ENCODE measurements around the gene KCNQ5.
"Not testable (repeated sequence)": the region's sequence is repeated elsewhere in the genome, so short reads cannot be mapped to it uniquely, and the experiment has no call there.

KCNQ5 gene

GRCh38 chr6:72966628-72967280 is 344.9 kb downstream of the KCNQ5 start:
- no peak for DNase-seq

- DNase-seq = no peak
Observed at GRCh38 chr6:72967329-72967728, 345.5 kb downstream of the KCNQ5 start.

GRCh38 chr6:72968704-72969103 is 346.8 kb downstream of the KCNQ5 start:
- no peak for DNase-seq

- no peak for DNase-seq
Observed at GRCh38 chr6:72969666-72970065, 347.8 kb downstream of the KCNQ5 start.

- DNase-seq = no peak
Observed at GRCh38 chr6:72972579-72972978, 350.7 kb downstream of the KCNQ5 start.

- DNase-seq = no peak
Observed at GRCh38 chr6:72974276-72974675, 352.4 kb downstream of the KCNQ5 start.

GRCh38 chr6:72975352-72975752 is 353.5 kb downstream of the KCNQ5 start:
- DNase-seq = no peak

GRCh38 chr6:72976484-72976883 is 354.6 kb downstream of the KCNQ5 start:
- no peak for DNase-seq

GRCh38 chr6:72977114-72977513 is 355.2 kb downstream of the KCNQ5 start:
- DNase-seq = no peak

- DNase-seq = not testable (repeated sequence)
Observed at GRCh38 chr6:72978808-72979207, 356.9 kb downstream of the KCNQ5 start.

- not testable (repeated sequence) for DNase-seq
Observed at GRCh38 chr6:72984189-72984831, 362.4 kb downstream of the KCNQ5 start.

- DNase-seq = no peak
Observed at GRCh38 chr6:72984981-72985665, 363.3 kb downstream of the KCNQ5 start.

- no peak for DNase-seq
Observed at GRCh38 chr6:72987301-72987700, 365.4 kb downstream of the KCNQ5 start.

- DNase-seq = no peak
Observed at GRCh38 chr6:72999995-73000394, 378.1 kb downstream of the KCNQ5 start.

GRCh38 chr6:73000460-73000859 is 378.6 kb downstream of the KCNQ5 start:
- no peak for DNase-seq

GRCh38 chr6:73002588-73002987 is 380.7 kb downstream of the KCNQ5 start:
- DNase-seq = no peak

- DNase-seq = no peak
Observed at GRCh38 chr6:73003302-73003701, 381.4 kb downstream of the KCNQ5 start.

- no peak for DNase-seq
Observed at GRCh38 chr6:73004231-73004630, 382.4 kb downstream of the KCNQ5 start.

- no peak for DNase-seq
Observed at GRCh38 chr6:73004861-73005260, 383.0 kb downstream of the KCNQ5 start.

- no peak for DNase-seq
Observed at GRCh38 chr6:73006146-73006545, 384.3 kb downstream of the KCNQ5 start.

- DNase-seq = no peak
Observed at GRCh38 chr6:73011945-73012344, 390.1 kb downstream of the KCNQ5 start.

GRCh38 chr6:73017476-73017875 is 395.6 kb downstream of the KCNQ5 start:
- DNase-seq = no peak

- no peak for DNase-seq
Observed at GRCh38 chr6:73024598-73024997, 402.7 kb downstream of the KCNQ5 start.

GRCh38 chr6:73027691-73028090 is 405.8 kb downstream of the KCNQ5 start:
- DNase-seq = no peak

All from stimulated activated CD4-positive, alpha-beta T cell treated with anti-CD3 and anti-CD28 coated beads, Interleukin-1b, Interleukin-23, amount 100 ng/mL, for 48 hours (primary cell).